ENCODE results near the gene MKNK1.

The MKNK1 gene

GRCh38 chr1:46530311-46530710 is 73.8 kb downstream of the MKNK1 start:
- no peaks in the 10 kb centered on the region for H3K27me3 ChIP-seq (ENCODE audit: insufficient read depth, poor library complexity, severe bottlenecking)
- DNase-seq (ENCODE audit: low spot score): no peak

GRCh38 chr1:46529031-46529630 is 74.9 kb downstream of the MKNK1 start:
- Histone ChIP-seq H3K4me3 (ENCODE audit: severe bottlenecking) (no peak overlapping the region), H3K27ac (ENCODE audit: poor library complexity, severe bottlenecking) (no peak overlapping the region), H3K9me3 (ENCODE audit: severe bottlenecking) (no peaks in the 10 kb centered on the region), H3K4me1 (ENCODE audit: insufficient read depth, poor library complexity, severe bottlenecking) (no peaks in the 10 kb centered on the region), H3K36me3 (ENCODE audit: low read depth) (no peaks in the 10 kb centered on the region), H3K27me3 (ENCODE audit: insufficient read depth, poor library complexity, severe bottlenecking) (no peaks in the 10 kb centered on the region)
- ATAC-seq (ENCODE audit: low read depth) (peak; percentile 24; the same call in 1 of the 3 replicates), DNase-seq (ENCODE audit: low spot score) (no peak)
- no peak for TF ChIP-seq CTCF (IDR thresholded peaks at IDR 0.05; ENCODE audit: poor library complexity, severe bottlenecking)

More at GRCh38 chr1:46530311-46530710, 73.8 kb downstream of the MKNK1 start:
- Histone ChIP-seq H3K4me1 (ENCODE audit: insufficient read depth, poor library complexity, severe bottlenecking) (no peaks in the 10 kb centered on the region), H3K9me3 (ENCODE audit: severe bottlenecking) (no peaks in the 10 kb centered on the region), H3K36me3 (ENCODE audit: low read depth) (no peaks in the 10 kb centered on the region), H3K27ac (ENCODE audit: poor library complexity, severe bottlenecking) (no peak overlapping the region), H3K4me3 (ENCODE audit: severe bottlenecking) (no peak overlapping the region)
- ATAC-seq (ENCODE audit: low read depth): no peak
- no peak for TF ChIP-seq CTCF (IDR thresholded peaks at IDR 0.05; ENCODE audit: poor library complexity, severe bottlenecking)

- TF ChIP-seq CTCF (IDR thresholded peaks at IDR 0.05; ENCODE audit: poor library complexity, severe bottlenecking): peak; percentile 71
- no peak for ATAC-seq (ENCODE audit: low read depth)
- no peak for DNase-seq (ENCODE audit: low spot score)
- H3K9me3 ChIP-seq (ENCODE audit: severe bottlenecking): no peaks in the 10 kb centered on the region
- H3K27me3 ChIP-seq (ENCODE audit: insufficient read depth, poor library complexity, severe bottlenecking): no peaks in the 10 kb centered on the region
- H3K27ac ChIP-seq (ENCODE audit: poor library complexity, severe bottlenecking): no peak overlapping the region
- no peaks in the 10 kb centered on the region for H3K4me1 ChIP-seq (ENCODE audit: insufficient read depth, poor library complexity, severe bottlenecking)
- no peak overlapping the region for H3K4me3 ChIP-seq (ENCODE audit: severe bottlenecking)
- H3K36me3 ChIP-seq (ENCODE audit: low read depth): no peaks in the 10 kb centered on the region
Measured at GRCh38 chr1:46528297-46528955, 75.6 kb downstream of the MKNK1 start.

GRCh38 chr1:46527474-46528296 is 76.4 kb downstream of the MKNK1 start:
- Histone ChIP-seq H3K27me3 (ENCODE audit: insufficient read depth, poor library complexity, severe bottlenecking) (no peaks in the 10 kb centered on the region), H3K27ac (ENCODE audit: poor library complexity, severe bottlenecking) (no peak overlapping the region), H3K36me3 (ENCODE audit: low read depth) (no peaks in the 10 kb centered on the region), H3K4me3 (ENCODE audit: severe bottlenecking) (no peak overlapping the region), H3K9me3 (ENCODE audit: severe bottlenecking) (no peaks in the 10 kb centered on the region), H3K4me1 (ENCODE audit: insufficient read depth, poor library complexity, severe bottlenecking) (peaks cover 4% of the 10 kb centered on the region)
- peak; percentile 92 for TF ChIP-seq CTCF (IDR thresholded peaks at IDR 0.05; ENCODE audit: poor library complexity, severe bottlenecking)
- peak; percentile 75 for ATAC-seq (ENCODE audit: low read depth)
- no peak for DNase-seq (ENCODE audit: low spot score)

Data from RWPE2 (cell line).